Measurements from ENCODE around the gene RHBDD1. TPM values are rescaled to one million over a fixed set of nuclear protein-coding genes. Genes with fewer than 3 reads are reported as not detected.

The RHBDD1 gene
- polyA plus RNA-seq, 2 of the 4 experiments (the other 2 are of a cell fraction), result 8.3 to 46.9 TPM

DNA sequence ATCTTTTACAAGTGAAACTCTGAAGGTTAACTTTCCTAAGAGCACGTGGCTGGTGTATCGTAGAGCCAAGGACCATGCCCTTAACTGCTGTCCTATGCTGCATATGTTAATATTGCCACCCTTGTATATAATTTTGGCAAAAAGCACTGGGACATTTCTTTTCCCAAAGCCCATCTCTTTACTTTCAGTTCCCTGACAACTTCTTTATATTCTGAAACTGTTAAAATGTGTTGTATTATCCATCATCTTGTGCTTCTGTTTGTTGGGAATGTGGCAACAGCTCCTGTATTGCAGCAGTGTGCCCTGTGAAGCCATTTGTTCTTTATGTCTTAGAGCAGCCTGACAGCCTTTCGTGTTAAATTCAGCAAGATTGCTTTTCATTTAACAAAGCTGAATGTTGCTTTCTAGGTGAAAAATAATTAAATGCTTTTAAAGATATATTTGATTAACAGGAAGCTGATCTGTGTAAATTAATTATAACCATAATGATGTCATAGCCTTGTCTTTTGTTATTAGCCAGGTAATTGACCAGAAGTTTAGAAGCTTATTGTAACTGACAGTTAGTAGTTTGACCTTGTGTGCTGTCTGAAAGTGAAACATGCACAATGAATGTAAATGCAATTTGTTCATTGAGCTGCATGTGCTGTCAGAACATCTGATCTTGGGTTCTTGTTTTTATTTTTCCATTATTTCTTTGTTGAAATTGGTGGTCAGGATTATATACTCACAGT is 9.7 kb downstream of the RHBDD1 start (continued):
- TF ChIP-seq JUN (IDR thresholded peaks at IDR 0.05), result no peak
- TF ChIP-seq ZC3H11A (IDR thresholded peaks at IDR 0.05), result no peak
- no peak for TF ChIP-seq HOXB13 (CRISPR knock-in tag; IDR thresholded peaks at IDR 0.05; ENCODE audit: low read depth)

DNA sequence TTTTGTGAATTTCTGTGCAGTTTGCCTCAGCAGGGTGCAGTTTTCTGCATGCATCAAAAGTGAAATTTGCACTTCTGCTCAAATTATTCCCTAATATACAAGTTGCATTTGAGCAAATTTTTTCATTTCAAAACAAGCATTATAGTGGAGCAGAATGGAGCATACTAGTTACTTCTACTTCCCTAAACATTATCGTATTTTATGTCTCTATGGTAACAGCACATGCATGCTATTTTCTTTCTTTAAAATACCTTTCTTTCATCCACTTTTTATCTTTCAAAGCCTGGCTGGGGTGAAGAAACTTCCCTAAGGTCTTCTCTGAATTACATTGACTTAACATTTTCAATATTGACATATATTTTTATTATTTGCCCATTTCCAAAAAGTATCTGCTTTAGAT is 11.2 kb downstream of the RHBDD1 start:
- 96% methylated on average over 1 of the region's 1 CpG for whole genome bisulfite sequencing (ENCODE audit: missing lambda C conversion rate)
- POLR2A ChIA-PET, result no interaction called here

DNA sequence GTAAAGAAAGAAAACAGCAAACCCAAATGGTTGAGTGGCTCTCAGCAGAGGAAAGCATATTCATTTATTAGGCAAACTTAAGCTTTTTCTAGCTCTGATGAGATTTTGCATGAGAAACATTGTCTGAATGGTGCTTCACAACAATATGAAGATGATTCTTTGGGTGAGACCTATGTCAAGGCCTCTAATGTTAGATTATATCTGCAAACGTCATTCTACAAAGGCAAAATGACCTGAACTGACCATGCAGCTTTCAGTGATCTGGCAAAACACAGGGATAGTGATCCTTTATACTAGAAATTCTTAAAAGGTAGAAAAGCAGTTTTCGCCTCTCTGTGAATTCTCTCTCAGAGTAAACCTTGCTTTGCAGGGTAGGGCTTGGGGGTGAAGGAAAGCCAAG is 11.7 kb downstream of the RHBDD1 start:
- ATAC-seq (no peak), FAIRE-seq (no peak), DNase-seq (ENCODE audit: low read depth in 1 of 2, low spot score in 1 of 2) (no peak)
- POLR2A ChIA-PET, result interaction anchor here (0.7 kb wide), 1 partner anchor 12 kb away, joined by 5 read pairs; the partner anchor contains the start of gene RHBDD1
- Histone ChIP-seq H3K9me3 (no peaks in the 10 kb centered on the region), H3K4me2 (no peak overlapping the region), H3K27ac (no peak overlapping the region), H3K4me1 (no peaks in the 10 kb centered on the region), H3K4me3 (no peak overlapping the region)
- 96% methylated on average over 2 of the region's 2 CpGs for WGBS (ENCODE audit: missing lambda C conversion rate)
- TF ChIP-seq HEYL (CRISPR knock-in tag; IDR thresholded peaks at IDR 0.05), result no peak
- no peak for TF ChIP-seq NFE2L2 (conservative IDR thresholded peaks at IDR 0.05; ENCODE audit: low read length)
- TF ChIP-seq ZNF302 (CRISPR knock-in tag; IDR thresholded peaks at IDR 0.05), result no peak
- TF ChIP-seq JUN (IDR thresholded peaks at IDR 0.05), result no peak
- CTCF ChIA-PET, result interaction anchor here (1.0 kb wide), 1 partner anchor 14 kb away, joined by 3 read pairs; no protein-coding TSS in a partner anchor

More for the DNA sequence above, 11.2 kb downstream of the RHBDD1 start:
- FAIRE-seq (no peak), DNase-seq (ENCODE audit: low read depth in 1 of 2, low spot score in 1 of 2) (no peak), ATAC-seq (no peak)
- no peak overlapping the region for H3K4me3 ChIP-seq
- H3K4me2 ChIP-seq, result no peak overlapping the region
- CTCF ChIA-PET, result no interaction called here
- H3K27ac ChIP-seq, result no peak overlapping the region
- TF ChIP-seq RFX5 (IDR thresholded peaks at IDR 0.05), result no peak
- TF ChIP-seq TP53 (CRISPR knock-in tag; IDR thresholded peaks at IDR 0.05), result no peak
- no peak for TF ChIP-seq CHD4 (IDR thresholded peaks at IDR 0.05; ENCODE audit: borderline replicate concordance)
- no peak for TF ChIP-seq ZFP36 (IDR thresholded peaks at IDR 0.05; ENCODE audit: borderline replicate concordance, partially characterized antibody)
- TF ChIP-seq, protein P1, sequence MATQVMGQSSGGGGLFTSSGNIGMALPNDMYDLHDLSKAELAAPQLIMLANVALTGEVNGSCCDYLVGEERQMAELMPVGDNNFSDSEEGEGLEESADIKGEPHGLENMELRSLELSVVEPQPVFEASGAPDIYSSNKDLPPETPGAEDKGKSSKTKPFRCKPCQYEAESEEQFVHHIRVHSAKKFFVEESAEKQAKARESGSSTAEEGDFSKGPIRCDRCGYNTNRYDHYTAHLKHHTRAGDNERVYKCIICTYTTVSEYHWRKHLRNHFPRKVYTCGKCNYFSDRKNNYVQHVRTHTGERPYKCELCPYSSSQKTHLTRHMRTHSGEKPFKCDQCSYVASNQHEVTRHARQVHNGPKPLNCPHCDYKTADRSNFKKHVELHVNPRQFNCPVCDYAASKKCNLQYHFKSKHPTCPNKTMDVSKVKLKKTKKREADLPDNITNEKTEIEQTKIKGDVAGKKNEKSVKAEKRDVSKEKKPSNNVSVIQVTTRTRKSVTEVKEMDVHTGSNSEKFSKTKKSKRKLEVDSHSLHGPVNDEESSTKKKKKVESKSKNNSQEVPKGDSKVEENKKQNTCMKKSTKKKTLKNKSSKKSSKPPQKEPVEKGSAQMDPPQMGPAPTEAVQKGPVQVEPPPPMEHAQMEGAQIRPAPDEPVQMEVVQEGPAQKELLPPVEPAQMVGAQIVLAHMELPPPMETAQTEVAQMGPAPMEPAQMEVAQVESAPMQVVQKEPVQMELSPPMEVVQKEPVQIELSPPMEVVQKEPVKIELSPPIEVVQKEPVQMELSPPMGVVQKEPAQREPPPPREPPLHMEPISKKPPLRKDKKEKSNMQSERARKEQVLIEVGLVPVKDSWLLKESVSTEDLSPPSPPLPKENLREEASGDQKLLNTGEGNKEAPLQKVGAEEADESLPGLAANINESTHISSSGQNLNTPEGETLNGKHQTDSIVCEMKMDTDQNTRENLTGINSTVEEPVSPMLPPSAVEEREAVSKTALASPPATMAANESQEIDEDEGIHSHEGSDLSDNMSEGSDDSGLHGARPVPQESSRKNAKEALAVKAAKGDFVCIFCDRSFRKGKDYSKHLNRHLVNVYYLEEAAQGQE (IDR thresholded peaks at IDR 0.05), result no peak
- no peak for TF ChIP-seq ZC3H11A (IDR thresholded peaks at IDR 0.05)
- no peak for TF ChIP-seq HOXA7 (CRISPR knock-in tag; IDR thresholded peaks at IDR 0.05)
- TF ChIP-seq CBX8 (IDR thresholded peaks at IDR 0.05), result no peak
- no peak for TF ChIP-seq ESRRA (IDR thresholded peaks at IDR 0.05; ENCODE audit: borderline replicate concordance, low read length)
- no peak for TF ChIP-seq RARB (CRISPR knock-in tag; IDR thresholded peaks at IDR 0.05)
- no peak for TF ChIP-seq HOXB5 (CRISPR knock-in tag; IDR thresholded peaks at IDR 0.05)
- TF ChIP-seq NPAS2 (CRISPR knock-in tag; IDR thresholded peaks at IDR 0.05; ENCODE audit: borderline replicate concordance), result no peak
- no peak for TF ChIP-seq MAZ (IDR thresholded peaks at IDR 0.05; ENCODE audit: borderline replicate concordance, low read depth, low read length)
- TF ChIP-seq FOXS1 (CRISPR knock-in tag; IDR thresholded peaks at IDR 0.05), result no peak
- no peak for TF ChIP-seq HDAC2 (IDR thresholded peaks at IDR 0.05)
- no peak for TF ChIP-seq BHLHE40 (IDR thresholded peaks at IDR 0.05; ENCODE audit: low read depth, low read length)
- no peak for TF ChIP-seq HOXB13 (CRISPR knock-in tag; IDR thresholded peaks at IDR 0.05; ENCODE audit: low read depth)
- TF ChIP-seq POLR2AphosphoS2 (conservative IDR thresholded peaks at IDR 0.05; ENCODE audit: low read length), result no peak
- H3K9me3 ChIP-seq, result 0 out of 3 replicates have a peak, but pooled peaks cover 2% of the 10 kb centered on the region
- H3K4me1 ChIP-seq, result no peaks in the 10 kb centered on the region
